NCI-H748 (cell line): ENCODE data around the gene AOX1.
A peak's percentile ranks its signal among the peaks of the same experiment; 100 is the strongest.
"Not testable (repeated sequence)": the region's sequence is repeated elsewhere in the genome, so short reads cannot be mapped to it uniquely, and the experiment has no call there.

Experiments
- DNase-seq: peaks from one replicate; lab custom pipeline; 2025; ENCODE audit not compliant: unreplicated experiment; lab: John Stamatoyannopoulos, UW

AOX1 gene

GRCh38 chr2:200585730-200586643 lies at the start of gene AOX1:
AOX1 (plus strand) TSS chr2:200586014; CDS start chr2:200586109, 95 bp downstream.
- DNase-seq: peak; percentile 69

- no peak for DNase-seq
Measured at GRCh38 chr2:200538139-200538538, 47.7 kb upstream of the AOX1 start.

GRCh38 chr2:200540793-200541192 lies 45.0 kb upstream of the AOX1 start:
- DNase-seq: no peak

GRCh38 chr2:200566596-200566995 lies 19.2 kb upstream of the AOX1 start:
- not testable (repeated sequence) for DNase-seq

GRCh38 chr2:200567932-200568331 lies 17.9 kb upstream of the AOX1 start:
- DNase-seq: no peak

- DNase-seq: no peak
Measured at GRCh38 chr2:200575957-200576356, 9.9 kb upstream of the AOX1 start.

GRCh38 chr2:200577027-200577426 lies 8.8 kb upstream of the AOX1 start:
- no peak for DNase-seq

- peak; percentile 30 for DNase-seq
Measured at GRCh38 chr2:200578778-200579177, 7.0 kb upstream of the AOX1 start.

GRCh38 chr2:200584639-200585038 lies 1.2 kb upstream of the AOX1 start:
- no peak for DNase-seq

GRCh38 chr2:200585340-200585729 lies 479 bp upstream of the AOX1 start:
- no peak for DNase-seq

- DNase-seq: no peak
Measured at GRCh38 chr2:200586644-200586975, 796 bp downstream of the AOX1 start.

- no peak for DNase-seq
Measured at GRCh38 chr2:200587007-200587616, 1.3 kb downstream of the AOX1 start.

- no peak for DNase-seq
Measured at GRCh38 chr2:200588076-200588678, 2.4 kb downstream of the AOX1 start.

GRCh38 chr2:200590090-200590489 lies 4.3 kb downstream of the AOX1 start:
- no peak for DNase-seq

GRCh38 chr2:200591308-200591707 lies 5.5 kb downstream of the AOX1 start:
- DNase-seq: no peak

- no peak for DNase-seq
Measured at GRCh38 chr2:200592406-200593075, 6.7 kb downstream of the AOX1 start.

GRCh38 chr2:200593905-200594304 lies 8.1 kb downstream of the AOX1 start:
- DNase-seq: no peak

GRCh38 chr2:200595913-200596312 lies 10.1 kb downstream of the AOX1 start:
- DNase-seq: no peak

GRCh38 chr2:200596774-200597570 lies 11.2 kb downstream of the AOX1 start:
- peak; percentile 22 for DNase-seq

GRCh38 chr2:200599206-200599605 lies 13.4 kb downstream of the AOX1 start:
- DNase-seq: no peak
